NCI-H128 (cell line): ENCODE results near the gene NOX5.
"Not testable (repeated sequence)": the region's sequence is repeated elsewhere in the genome, so short reads cannot be mapped to it uniquely, and the experiment has no call there.

Experiments
- DNase-seq: peaks from one replicate; lab custom pipeline; 2025; ENCODE audit not compliant: unreplicated experiment; lab: John Stamatoyannopoulos, UW

Gene NOX5, protein sequence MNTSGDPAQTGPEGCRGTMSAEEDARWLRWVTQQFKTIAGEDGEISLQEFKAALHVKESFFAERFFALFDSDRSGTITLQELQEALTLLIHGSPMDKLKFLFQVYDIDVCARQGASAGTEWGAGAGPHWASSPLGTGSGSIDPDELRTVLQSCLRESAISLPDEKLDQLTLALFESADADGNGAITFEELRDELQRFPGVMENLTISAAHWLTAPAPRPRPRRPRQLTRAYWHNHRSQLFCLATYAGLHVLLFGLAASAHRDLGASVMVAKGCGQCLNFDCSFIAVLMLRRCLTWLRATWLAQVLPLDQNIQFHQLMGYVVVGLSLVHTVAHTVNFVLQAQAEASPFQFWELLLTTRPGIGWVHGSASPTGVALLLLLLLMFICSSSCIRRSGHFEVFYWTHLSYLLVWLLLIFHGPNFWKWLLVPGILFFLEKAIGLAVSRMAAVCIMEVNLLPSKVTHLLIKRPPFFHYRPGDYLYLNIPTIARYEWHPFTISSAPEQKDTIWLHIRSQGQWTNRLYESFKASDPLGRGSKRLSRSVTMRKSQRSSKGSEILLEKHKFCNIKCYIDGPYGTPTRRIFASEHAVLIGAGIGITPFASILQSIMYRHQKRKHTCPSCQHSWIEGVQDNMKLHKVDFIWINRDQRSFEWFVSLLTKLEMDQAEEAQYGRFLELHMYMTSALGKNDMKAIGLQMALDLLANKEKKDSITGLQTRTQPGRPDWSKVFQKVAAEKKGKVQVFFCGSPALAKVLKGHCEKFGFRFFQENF

DNA sequence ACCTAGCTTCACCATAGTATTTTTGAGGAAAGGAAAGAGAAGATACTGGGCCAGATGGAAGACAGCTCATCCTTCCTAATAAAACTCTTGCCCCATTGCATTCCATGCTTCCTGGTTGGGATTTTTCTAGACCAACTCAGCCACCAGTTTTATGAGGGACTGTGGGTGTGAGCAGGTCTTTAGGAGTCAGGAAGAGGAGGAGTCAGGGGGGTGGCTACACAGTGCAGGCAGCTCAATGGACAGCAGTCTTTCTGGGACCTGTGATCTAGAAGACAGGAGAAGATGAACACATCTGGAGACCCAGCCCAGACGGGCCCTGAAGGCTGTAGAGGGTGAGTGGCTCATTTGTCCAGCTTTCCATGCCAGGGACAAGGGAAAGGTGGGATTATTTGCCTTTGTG, at the start of gene NOX5:
Gene NOX5 (plus strand): TSS at position 242 of the 400 bp plus-strand sequence. CDS start 41 bp downstream, at position 283.
- DNase-seq = no peak

DNA sequence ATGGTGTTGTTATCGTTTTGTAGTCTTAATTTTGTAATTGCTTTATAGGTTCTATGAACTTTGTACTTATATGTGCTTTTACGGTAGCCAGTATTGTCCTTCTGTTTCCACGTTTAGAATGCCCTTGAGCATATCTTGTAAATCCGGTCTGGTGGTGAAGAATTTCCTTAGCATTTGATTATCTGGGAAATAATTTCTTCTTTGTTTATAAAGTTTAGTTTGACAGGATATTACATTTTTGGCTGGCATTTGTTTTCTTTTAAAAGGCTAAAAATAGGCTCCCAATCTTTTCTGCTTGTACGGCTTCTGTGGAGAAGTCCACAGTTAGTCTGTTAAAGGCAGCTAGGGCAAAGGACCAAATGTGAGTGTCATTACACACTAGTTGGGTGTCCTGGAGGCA, 47.5 kb upstream of the NOX5 start:
- no peak for DNase-seq

DNA sequence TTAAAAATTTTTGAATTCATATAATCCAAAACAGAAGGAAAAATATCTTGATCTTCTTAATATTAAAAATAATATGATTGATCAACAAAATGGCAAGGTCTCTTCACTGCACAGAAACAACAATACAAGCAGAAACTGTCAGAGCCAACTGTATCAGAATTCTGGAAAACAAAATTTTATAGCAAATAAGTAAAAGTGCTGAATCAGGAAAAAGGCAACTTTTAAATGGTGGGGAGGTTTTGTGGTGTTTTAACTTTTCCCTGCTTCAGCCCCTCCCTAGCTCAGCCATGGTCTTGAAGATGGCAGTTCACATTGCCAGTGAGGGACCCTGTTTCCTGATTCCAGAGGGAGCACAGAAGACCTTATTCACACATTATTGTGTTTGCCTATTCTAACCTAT, 46.5 kb upstream of the NOX5 start:
- no peak for DNase-seq

DNA sequence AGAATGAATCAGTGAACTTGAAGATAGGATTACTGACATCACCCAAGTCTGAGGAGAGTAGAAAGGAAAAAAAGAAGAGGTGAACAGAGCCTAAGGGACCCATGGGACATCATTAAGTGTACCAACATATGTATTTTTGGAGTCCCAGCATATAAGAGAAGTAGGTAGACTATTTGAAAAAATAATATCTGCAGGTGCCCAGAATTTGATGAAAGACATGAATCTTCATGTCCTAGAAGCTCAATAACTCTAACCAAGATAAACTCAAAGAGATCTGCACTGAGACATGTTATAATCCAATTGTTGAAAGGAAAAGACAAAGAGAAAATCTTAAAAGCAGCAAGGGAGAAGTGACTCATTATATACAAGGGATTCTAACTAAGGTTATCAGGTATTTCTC, 45.2 kb upstream of the NOX5 start:
- no peak for DNase-seq

DNA sequence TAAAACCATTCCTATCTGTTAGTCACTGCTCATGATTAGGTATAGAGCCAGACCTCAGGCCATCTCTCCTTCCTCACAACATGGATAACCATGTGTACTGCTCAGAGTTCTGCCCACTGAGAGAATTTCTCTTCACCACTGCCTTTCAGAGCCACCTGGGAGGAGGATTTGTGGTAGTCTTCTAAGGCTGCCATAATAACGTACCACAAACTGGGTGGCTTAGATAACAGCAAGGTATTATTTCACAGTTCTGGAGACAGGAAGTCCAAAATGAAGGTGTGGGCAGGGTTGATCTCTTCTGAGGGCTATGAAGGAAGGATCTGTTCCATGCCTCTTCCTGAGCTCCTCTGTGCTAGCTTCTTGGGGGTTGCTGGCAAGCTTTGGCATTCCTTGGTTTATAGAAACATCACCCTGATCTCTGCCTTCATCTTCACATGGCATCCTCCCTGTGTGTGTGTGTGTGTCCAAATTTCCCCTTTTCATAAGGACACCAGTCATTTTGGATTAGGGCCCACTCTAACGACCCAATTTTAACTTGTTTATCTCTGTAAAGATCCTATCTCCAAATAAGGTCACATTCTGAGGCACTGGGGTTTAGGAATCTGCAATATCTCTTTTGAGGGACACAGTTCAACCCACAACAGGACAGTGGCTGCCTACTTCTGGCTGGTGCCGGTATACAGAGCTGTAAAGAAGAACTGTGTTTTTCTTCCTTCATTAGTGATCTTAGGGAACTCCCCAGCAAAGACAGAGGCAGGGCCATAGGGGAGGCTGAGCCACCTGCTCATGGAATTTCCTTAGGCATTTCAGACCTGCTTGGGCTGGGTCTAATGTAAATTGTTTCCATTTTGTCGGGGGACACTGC, 42.1 kb upstream of the NOX5 start:
- DNase-seq = no peak

DNA sequence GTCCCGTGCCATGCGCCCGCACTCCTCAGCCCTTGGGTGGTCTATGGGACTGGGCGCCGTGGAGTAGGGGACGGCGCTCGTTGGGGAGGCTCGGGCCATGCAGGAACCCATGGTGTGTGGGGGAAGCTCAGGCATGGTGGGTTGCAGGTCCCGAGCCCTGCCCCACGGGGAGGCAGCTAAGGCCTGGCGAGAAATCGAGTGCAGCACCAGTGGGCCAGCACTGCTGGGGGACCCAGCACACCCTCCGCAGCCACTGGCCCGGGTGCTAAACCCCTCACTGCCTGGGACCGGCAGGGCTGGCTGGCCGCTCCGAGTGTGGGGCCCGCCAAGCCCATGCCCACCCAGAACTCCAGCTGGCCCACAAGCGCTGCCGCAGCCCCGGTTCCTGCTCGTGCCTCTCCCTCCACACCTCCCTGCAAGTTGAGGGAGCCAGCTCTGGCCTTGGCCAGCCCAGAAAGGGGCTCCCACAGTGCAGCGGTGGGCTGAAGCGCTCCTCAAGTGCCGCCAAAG, 38.8 kb upstream of the NOX5 start:
- not testable (repeated sequence) for DNase-seq

DNA sequence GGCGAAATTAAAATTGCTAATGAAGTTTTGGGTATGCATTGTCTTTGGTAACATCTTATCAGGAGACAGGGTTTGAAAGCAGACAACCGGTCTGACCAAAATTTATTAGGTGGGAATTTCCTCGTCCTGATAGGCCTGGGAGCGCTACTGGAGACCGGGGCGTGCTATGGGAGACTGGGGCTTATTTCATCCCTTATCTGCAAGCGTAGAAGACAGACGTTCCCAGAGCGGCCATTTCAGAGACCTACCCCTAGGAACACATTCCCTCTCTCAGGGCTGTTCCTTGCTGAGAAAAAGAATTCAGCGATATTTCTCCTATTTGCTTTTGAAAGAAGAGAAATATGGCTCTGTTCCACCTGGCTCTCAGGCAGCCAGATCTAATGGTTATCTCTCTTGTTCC, 37.1 kb upstream of the NOX5 start:
- not testable (repeated sequence) for DNase-seq

DNA sequence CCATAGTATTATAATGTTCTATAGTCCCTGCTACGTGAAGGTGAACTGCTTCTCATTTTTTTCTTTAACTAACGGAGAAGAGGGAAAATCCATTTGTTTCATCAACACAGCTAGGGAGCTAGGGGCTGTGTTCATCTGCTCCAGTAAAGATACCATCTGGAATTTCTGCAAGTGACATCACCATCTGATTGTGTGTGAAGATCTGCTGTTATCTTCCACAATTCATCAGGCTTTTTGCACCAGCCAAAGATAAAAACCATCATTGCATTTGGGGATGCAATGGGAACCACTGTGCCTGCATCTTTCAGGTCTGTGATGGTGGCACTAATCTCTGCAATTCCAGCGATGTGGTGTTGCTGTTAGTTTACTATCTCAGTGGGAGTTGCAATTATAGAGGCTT, 35.5 kb upstream of the NOX5 start:
- DNase-seq = no peak

DNA sequence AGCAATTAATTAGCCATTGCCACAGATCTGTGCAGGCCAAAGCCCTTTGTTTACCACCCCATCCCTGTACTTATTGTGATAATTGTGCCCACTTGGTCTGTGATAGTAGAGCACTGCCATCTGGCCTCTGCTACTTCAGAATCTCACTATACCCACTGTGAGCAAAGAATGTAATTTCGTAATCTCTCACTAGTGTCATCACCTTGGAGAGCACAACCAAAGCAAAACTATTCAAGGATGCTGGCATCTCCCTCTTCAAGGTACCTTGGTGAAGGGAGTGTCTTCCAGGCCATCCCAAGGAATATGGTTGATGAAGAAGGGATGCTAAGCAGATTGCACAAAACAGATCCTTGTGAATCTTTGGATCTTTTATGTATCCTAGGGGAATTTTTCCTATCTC, 34.7 kb upstream of the NOX5 start:
- no peak for DNase-seq

DNA sequence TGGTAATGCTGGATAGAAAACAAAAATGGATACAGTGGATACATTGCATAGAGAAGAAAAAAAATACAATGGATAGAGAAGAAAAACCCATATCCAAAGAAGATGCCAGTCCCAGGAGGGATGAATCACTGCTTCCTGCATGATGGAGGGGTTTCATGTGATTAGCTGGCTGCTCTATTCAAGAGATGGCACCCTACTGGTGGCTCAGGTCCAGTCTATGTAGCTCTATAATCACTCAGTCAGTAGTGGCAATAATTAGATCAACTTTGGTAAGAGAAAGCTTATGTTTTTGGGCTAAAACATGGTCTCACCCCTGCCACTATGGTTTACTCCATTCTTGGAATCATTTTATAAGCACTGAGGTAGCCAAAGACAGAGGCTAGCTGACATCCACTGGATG, 33.7 kb upstream of the NOX5 start:
- no peak for DNase-seq

DNA sequence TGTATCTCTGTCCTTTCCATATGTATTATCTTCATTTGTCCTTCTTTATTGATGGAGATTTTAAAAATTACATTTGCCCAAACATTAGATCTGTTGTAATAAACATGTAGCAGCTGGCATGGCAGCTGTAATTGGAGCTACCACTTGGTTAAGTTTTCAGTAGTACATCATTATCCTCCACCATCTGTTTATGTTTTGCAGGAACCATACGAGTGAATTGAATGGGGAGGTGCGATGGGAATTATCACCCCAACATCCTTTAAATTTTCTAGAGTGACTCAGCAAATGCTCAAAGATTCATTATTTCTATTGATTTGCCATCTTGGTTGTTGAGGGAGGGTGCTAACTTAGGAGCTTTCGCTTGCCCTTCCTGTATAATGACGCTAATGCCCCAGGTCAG, 32.6 kb upstream of the NOX5 start:
- no peak for DNase-seq

DNA sequence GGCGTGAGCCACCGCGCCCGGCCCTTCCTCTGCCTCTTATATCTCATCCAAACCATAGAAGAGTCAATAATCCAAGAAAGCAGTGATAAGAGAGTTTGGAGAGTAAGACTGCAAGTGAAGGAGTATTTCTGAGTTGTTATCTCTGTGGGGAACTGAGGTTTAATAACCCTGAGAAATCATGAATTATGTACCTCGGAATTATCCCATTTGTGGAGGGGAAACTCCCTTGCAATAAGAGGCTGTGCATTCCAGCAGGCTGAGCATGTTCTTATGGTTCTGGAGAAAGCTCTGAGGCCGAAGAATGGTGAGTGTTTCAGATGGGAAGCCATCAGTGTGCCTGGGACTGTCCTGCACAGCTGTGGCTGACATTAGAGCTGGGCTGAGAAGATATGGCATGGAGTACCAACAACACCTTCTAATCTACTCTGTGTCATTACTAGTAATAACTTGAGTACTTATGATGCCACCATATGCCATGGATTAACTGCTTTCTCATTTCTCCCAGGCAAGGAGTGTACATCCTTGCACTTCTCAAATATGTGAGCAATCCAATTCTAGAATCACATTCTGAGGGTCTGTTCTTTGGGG, 31.4 kb upstream of the NOX5 start:
- DNase-seq = no peak

DNA sequence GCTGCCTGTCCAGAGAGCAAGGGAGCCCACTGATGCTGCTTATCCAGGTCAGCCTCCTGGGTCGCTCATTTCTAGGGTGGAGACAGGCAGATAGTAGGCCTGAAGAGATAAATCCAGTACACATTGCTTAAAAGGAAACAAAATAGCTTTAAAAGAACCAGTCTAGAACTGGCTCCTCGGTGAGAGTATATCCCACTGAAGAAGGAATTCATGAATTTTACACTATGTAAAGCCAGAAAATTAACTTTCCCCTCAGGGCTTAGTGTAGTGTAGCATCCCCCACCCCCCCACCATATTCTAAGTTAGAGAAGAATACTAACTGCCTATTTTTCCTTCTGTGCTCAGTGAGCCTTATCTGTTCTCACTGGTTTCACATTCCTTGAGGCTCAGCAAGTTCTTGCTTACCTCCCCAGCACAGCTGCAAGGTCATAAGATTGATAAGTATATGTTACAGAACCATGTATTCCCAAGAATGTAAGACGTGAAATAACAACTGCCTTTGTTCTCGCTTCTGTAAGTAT, 30.5 kb upstream of the NOX5 start:
- DNase-seq = no peak

DNA sequence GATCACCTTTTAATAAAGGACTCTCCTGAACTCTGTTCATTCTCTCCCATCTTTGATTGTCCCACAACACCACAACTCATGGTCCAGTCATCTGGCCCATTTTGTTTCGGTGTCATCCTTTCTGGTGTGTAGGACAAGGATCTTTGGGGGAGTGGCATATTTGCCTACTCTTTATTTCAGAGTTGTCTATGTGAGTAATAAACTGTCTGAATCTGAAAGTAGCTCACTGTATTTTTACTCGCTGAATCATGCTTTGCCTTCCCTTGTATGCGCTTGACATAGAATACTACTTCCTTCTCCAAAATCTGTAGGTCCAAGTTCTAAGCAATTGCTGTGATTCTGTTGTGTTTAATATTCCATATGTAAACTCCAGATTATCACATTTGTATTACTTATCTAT, 29.9 kb upstream of the NOX5 start:
- no peak for DNase-seq

DNA sequence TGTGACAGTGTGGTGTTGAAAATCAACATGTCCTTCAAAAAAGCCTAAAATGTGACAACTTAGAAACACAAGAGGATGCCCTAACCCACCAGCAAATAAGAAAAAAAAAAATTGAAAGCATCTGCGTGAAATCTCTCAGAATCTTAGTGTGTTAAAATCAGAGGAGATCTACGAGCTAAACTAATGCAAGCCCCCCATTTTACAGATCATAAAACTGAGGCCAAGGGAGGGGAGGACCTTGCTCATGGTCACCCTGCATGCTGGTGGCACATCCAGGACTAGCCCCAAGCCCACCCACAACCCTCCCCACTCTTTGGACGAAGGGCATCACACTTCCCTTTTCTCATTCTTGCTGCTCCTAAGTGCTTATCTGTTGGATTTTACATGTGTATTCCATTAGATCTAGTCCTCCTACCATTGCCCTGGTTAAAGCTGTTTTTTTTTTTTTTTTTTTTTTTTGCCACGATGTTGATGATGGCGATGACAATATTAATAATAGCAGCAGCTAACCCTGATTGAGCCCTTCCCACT, 29.1 kb upstream of the NOX5 start:
- DNase-seq = no peak

DNA sequence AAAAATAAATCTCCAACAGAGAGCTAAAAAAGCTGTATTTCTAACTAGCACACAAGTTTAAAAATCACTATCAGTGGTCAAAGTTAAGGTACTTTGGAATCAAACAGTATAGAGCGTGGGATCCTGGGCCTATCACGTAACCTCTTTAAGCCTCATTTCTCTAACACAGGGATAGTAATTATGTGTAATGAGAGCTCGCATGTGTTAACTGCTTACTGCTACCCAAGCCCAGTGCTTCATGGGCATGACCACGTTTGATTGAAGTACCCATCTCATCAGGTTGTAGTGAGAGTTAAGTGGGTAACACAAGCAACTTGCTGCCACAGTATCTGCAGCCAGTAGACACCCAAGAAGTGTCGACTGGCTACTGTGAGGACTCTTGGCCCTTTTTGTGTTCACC, 28.2 kb upstream of the NOX5 start:
- DNase-seq = no peak

DNA sequence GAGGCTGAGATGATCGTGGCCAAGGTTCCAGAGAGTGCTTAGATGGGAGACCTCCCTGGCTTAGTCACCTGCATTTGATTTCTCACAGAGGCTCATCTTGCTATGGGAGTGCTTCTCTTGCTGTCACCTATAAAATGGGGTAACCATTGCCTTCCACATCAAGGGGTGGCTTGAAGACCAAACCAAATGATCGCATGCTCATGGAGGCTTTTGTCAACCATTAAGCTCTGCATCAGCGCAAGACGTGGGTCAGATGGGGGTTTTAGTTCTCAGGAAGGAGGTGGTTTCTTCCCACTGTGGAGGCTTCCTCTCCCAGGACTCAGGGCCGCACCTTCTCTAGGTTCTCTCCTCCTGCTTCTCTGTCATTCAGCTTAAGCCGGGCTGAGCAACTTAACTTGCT, 27.4 kb upstream of the NOX5 start:
- no peak for DNase-seq

DNA sequence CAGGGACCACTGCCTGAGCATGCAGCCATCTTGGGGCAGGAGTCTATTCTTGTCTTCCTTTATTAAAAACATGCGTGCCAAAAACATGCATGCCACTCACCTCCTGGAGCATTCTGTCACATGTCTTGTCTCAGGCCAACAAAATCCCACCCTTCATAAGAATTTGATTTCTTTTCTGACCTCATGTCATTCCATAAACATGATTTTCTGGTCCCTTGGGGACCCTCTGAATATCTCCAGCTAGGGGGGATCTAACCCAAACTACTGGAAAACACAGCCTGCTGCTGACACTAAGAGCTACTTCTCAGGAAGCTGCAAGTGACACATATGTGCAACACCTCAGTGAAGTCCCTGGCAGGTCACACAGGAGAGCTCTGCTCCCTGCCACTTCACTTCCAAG, 26.8 kb upstream of the NOX5 start:
- DNase-seq = no peak

DNA sequence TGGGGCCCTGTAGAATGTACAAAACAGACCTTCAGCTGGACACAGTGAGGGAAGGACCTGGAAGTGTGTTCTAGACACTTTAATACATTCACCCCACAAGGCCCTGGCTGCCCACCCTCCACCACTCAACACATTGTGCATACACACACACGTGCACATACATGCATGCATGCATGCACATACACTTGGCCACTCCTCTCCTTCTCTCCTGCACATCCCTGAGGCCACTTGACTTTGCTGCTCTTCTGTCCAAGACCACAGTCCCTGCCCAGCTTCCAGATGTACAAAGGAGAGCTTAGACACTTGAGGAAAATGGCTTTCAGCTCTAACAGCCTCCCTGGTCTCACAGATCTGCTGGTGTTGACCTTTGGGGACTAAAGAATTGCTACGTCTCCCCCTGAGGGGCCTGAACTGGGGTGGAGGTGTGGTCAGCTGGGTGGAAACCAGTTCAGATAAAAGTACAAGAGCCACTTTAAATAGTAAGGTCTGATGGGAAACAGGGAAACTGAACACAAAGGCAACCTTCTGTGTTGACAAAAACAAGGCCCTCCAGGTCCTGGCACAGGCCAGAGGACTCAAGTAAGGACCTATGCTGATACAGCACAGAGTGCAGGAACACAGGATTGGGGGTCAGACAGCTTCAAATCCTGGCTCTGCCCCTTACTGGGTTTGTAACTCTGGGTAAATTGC, 24.8 kb upstream of the NOX5 start:
- DNase-seq = no peak
